SU-DHL-6 (cell line): ENCODE data around the gene DNASE1.

Source experiments
- H2AFZ ChIP-seq: fragments of 200-600 bp; sonication (generic); 2 replicates; pipeline ENCODE4 v1.6.1; 2014; ENCODE audit warnings: low read depth, mild to moderate bottlenecking, moderate library complexity, mixed read lengths, antibody characterized with exemption, low read length; ENCODE audit not compliant: severe bottlenecking
- H3F3A ChIP-seq: fragments of 200-600 bp; shearing (Covaris generic); 2 replicates; pipeline ENCODE4 v1.6.0; 2016; ENCODE audit warnings: antibody characterized with exemption, mild to moderate bottlenecking; ENCODE audit not compliant: insufficient read depth
- H3K27ac ChIP-seq: fragments of 200-600 bp; sonication (generic); 2 replicates; pipeline ENCODE4 v1.5.1; 2016; ENCODE audit warnings: low read depth, mild to moderate bottlenecking, low read length, moderate library complexity, mixed read lengths
- H3K27me3 ChIP-seq: fragments of 200-600 bp; sonication (generic), shearing (Covaris generic); 2 replicates; pipeline ENCODE4 v1.6.0; 2014; ENCODE audit warnings: mild to moderate bottlenecking, low read length
- H3K36me3 ChIP-seq: fragments of 200-600 bp; sonication (generic); 2 replicates; pipeline ENCODE4 v1.6.1; 2014; ENCODE audit warnings: mild to moderate bottlenecking, low read length, mixed read lengths
- H3K4me2 ChIP-seq: fragments of 300-600, 200-600 bp; shearing (Covaris generic), sonication (generic); 2 replicates; pipeline ENCODE4 v1.6.0; 2014; ENCODE audit warnings: low read length, low read depth, mild to moderate bottlenecking; ENCODE audit not compliant: poor library complexity, severe bottlenecking
- H3K4me3 ChIP-seq: fragments of 200-600 bp; sonication (generic); 2 replicates; pipeline ENCODE4 v1.5.1; 2014; ENCODE audit warnings: antibody characterized with exemption, low read length, mild to moderate bottlenecking, mixed read lengths; ENCODE audit not compliant: insufficient read depth, poor library complexity, severe bottlenecking
- H3K79me2 ChIP-seq: fragments of 200-600 bp; sonication (generic); 2 replicates; pipeline ENCODE4 v1.6.1; 2014; ENCODE audit warnings: mild to moderate bottlenecking, low read length, moderate library complexity; ENCODE audit not compliant: insufficient read depth
- H3K9ac ChIP-seq: fragments of 200-600 bp; sonication (generic); 2 replicates; pipeline ENCODE4 v1.7.0; 2014; ENCODE audit warnings: mild to moderate bottlenecking, low read length
- H3K9me2 ChIP-seq: fragments of 200-600 bp; sonication (generic); replicated peaks from 2 replicates; pipeline ENCODE4 v1.6.1; 2014; ENCODE audit warnings: low read length; ENCODE audit not compliant: insufficient read depth
- H3K9me3 ChIP-seq: fragments of 200-600 bp; sonication (generic); 2 replicates; pipeline ENCODE4 v1.6.1; 2014; ENCODE audit warnings: low read length, mixed read lengths; ENCODE audit not compliant: insufficient read depth
- H4K20me1 ChIP-seq: fragments of 200-600 bp; sonication (generic); 2 replicates; pipeline ENCODE4 v1.6.1; 2014; ENCODE audit warnings: low read depth, mild to moderate bottlenecking, antibody characterized with exemption, low read length, moderate library complexity, mixed read lengths
- CTCF ChIP-seq: fragments of 200-600 bp; sonication (generic); IDR thresholded peaks from one replicate; pipeline ENCODE4 v1.5.1; 2017; ENCODE audit warnings: antibody characterized with exemption, mild to moderate bottlenecking, low read length, moderate library complexity; ENCODE audit not compliant: insufficient read depth, poor library complexity, severe bottlenecking
- EZH2phosphoT487 ChIP-seq: fragments of 200-600 bp; sonication (generic), shearing (Covaris generic); conservative IDR thresholded peaks from 2 replicates; pipeline ENCODE4 v1.6.1; 2018; ENCODE audit warnings: mild to moderate bottlenecking, antibody characterized with exemption, low read length, moderate library complexity, mixed read lengths

Gene DNASE1

GRCh38 chr16:3673676-3674377 is 19.3 kb downstream of the DNASE1 start:
- Histone ChIP-seq H3K79me2 (no peaks in the 10 kb centered on the region), H3K27ac (no peak overlapping the region), H3K4me2 (no peak overlapping the region), H3K4me3 (no peak overlapping the region), H4K20me1 (no peaks in the 10 kb centered on the region), H3K36me3 (no peaks in the 10 kb centered on the region), H3F3A (no peaks in the 10 kb centered on the region), H3K9ac (no peak overlapping the region), H3K9me3 (no peaks in the 10 kb centered on the region), H2AFZ (no peak overlapping the region), H3K9me2 (no peaks in the 10 kb centered on the region), H3K27me3 (no peaks in the 10 kb centered on the region)
- TF ChIP-seq CTCF (no peak), EZH2phosphoT487 (no peak)

GRCh38 chr16:3674513-3675295 is 20.2 kb downstream of the DNASE1 start:
- Histone ChIP-seq H3K9me3 (no peaks in the 10 kb centered on the region), H3K27ac (no peak overlapping the region), H3K79me2 (no peaks in the 10 kb centered on the region; the same call in 1 of the 2 replicates), H3K27me3 (no peaks in the 10 kb centered on the region), H3K4me3 (no peak overlapping the region), H3K36me3 (peaks cover 3% of the 10 kb centered on the region; the same call in 1 of the 2 replicates), H2AFZ (no peak overlapping the region), H3K9me2 (no peaks in the 10 kb centered on the region), H3K4me2 (no peak overlapping the region), H4K20me1 (no peaks in the 10 kb centered on the region), H3K9ac (no peak overlapping the region), H3F3A (no peaks in the 10 kb centered on the region)
- no peak for TF ChIP-seq CTCF
- no peak for TF ChIP-seq EZH2phosphoT487

GRCh38 chr16:3675601-3676130 is 21.2 kb downstream of the DNASE1 start:
- Histone ChIP-seq H3K79me2 (no peaks in the 10 kb centered on the region; the same call in 1 of the 2 replicates), H3K9me2 (no peaks in the 10 kb centered on the region), H3K36me3 (peaks cover 3% of the 10 kb centered on the region; the same call in 1 of the 2 replicates), H3K4me2 (no peak overlapping the region), H3K27ac (no peak overlapping the region), H3K9me3 (no peaks in the 10 kb centered on the region), H2AFZ (no peak overlapping the region), H3K4me3 (no peak overlapping the region), H3F3A (no peaks in the 10 kb centered on the region), H3K9ac (no peak overlapping the region), H3K27me3 (no peaks in the 10 kb centered on the region), H4K20me1 (no peaks in the 10 kb centered on the region)
- TF ChIP-seq EZH2phosphoT487 (no peak), CTCF (no peak)
